GM18868 (cell line): ENCODE results near the gene VWA8.
"Not testable (repeated sequence)": the region's sequence is repeated elsewhere in the genome, so short reads cannot be mapped to it uniquely, and the experiment has no call there.

Source experiments
- ATAC-seq: cut with Tn5 transposase; IDR thresholded peaks from one replicate; pipeline ENCODE4 v1.9.1; 2021; ENCODE audit warnings: mild to moderate bottlenecking, moderate library complexity; ENCODE audit not compliant: unreplicated experiment

VWA8 gene

GRCh38 chr13:41624041-41624440 is 336.9 kb downstream of the VWA8 start:
- ATAC-seq: no peak

GRCh38 chr13:41622432-41623429 is 338.2 kb downstream of the VWA8 start:
- no peak for ATAC-seq

- no peak for ATAC-seq
Measured at GRCh38 chr13:41621716-41622431, 339.0 kb downstream of the VWA8 start.

GRCh38 chr13:41617633-41618032 is 343.3 kb downstream of the VWA8 start:
- ATAC-seq: not testable (repeated sequence)

GRCh38 chr13:41616151-41616550 is 344.8 kb downstream of the VWA8 start:
- ATAC-seq: no peak

- no peak for ATAC-seq
Measured at GRCh38 chr13:41615528-41615855, 345.4 kb downstream of the VWA8 start.

GRCh38 chr13:41614671-41615527 is 346.0 kb downstream of the VWA8 start:
- ATAC-seq: no peak

- no peak for ATAC-seq
Measured at GRCh38 chr13:41613984-41614661, 346.8 kb downstream of the VWA8 start.

- ATAC-seq: no peak
Measured at GRCh38 chr13:41613471-41613870, 347.4 kb downstream of the VWA8 start.

- no peak for ATAC-seq
Measured at GRCh38 chr13:41611385-41611784, 349.5 kb downstream of the VWA8 start.

GRCh38 chr13:41610404-41610803 is 350.5 kb downstream of the VWA8 start:
- ATAC-seq: no peak

- no peak for ATAC-seq
Measured at GRCh38 chr13:41609828-41610227, 351.1 kb downstream of the VWA8 start.

- ATAC-seq: no peak
Measured at GRCh38 chr13:41608839-41609177, 352.1 kb downstream of the VWA8 start.

GRCh38 chr13:41608111-41608838 is 352.6 kb downstream of the VWA8 start:
- no peak for ATAC-seq

- ATAC-seq: no peak
Measured at GRCh38 chr13:41606646-41607045, 354.3 kb downstream of the VWA8 start.

GRCh38 chr13:41605319-41606285 is 355.3 kb downstream of the VWA8 start:
- no peak for ATAC-seq

GRCh38 chr13:41603917-41604316 is 357.0 kb downstream of the VWA8 start:
- ATAC-seq: no peak

GRCh38 chr13:41601718-41602445 is 359.0 kb downstream of the VWA8 start:
- ATAC-seq: no peak
